ENCODE results near the gene NKD2.

The NKD2 gene

GRCh38 chr5:1014346-1014745 lies 5.7 kb downstream of the NKD2 start:
- H3K4me3 ChIP-seq (ENCODE audit: low read depth, low read length) = no peak overlapping the region
- TF ChIP-seq CTCF (IDR thresholded peaks at IDR 0.05; ENCODE audit: borderline replicate concordance, insufficient read depth, low read depth, low read length) = no peak

GRCh38 chr5:1014781-1015221 lies 6.2 kb downstream of the NKD2 start:
- H3K4me3 ChIP-seq (ENCODE audit: low read depth, low read length) = no peak overlapping the region
- TF ChIP-seq CTCF (IDR thresholded peaks at IDR 0.05; ENCODE audit: borderline replicate concordance, insufficient read depth, low read depth, low read length) = no peak

GRCh38 chr5:1015507-1015906 lies 6.9 kb downstream of the NKD2 start:
- H3K4me3 ChIP-seq (ENCODE audit: low read depth, low read length) = no peak overlapping the region
- no peak for TF ChIP-seq CTCF (IDR thresholded peaks at IDR 0.05; ENCODE audit: borderline replicate concordance, insufficient read depth, low read depth, low read length)

- no peak for TF ChIP-seq CTCF (IDR thresholded peaks at IDR 0.05; ENCODE audit: borderline replicate concordance, insufficient read depth, low read depth, low read length)
- no peak overlapping the region for H3K4me3 ChIP-seq (ENCODE audit: low read depth, low read length)
These were observed 7.4 kb downstream of the NKD2 start for GRCh38 chr5:1016036-1016435.

GRCh38 chr5:1016476-1016875 lies 7.9 kb downstream of the NKD2 start:
- no peak for TF ChIP-seq CTCF (IDR thresholded peaks at IDR 0.05; ENCODE audit: borderline replicate concordance, insufficient read depth, low read depth, low read length)
- H3K4me3 ChIP-seq (ENCODE audit: low read depth, low read length) = no peak overlapping the region

- TF ChIP-seq CTCF (IDR thresholded peaks at IDR 0.05; ENCODE audit: borderline replicate concordance, insufficient read depth, low read depth, low read length) = no peak
- H3K4me3 ChIP-seq (ENCODE audit: low read depth, low read length) = no peak overlapping the region
These were observed 8.5 kb downstream of the NKD2 start for GRCh38 chr5:1017056-1017455.

- no peak overlapping the region for H3K4me3 ChIP-seq (ENCODE audit: low read depth, low read length)
- TF ChIP-seq CTCF (IDR thresholded peaks at IDR 0.05; ENCODE audit: borderline replicate concordance, insufficient read depth, low read depth, low read length) = no peak
These were observed 9.3 kb downstream of the NKD2 start for GRCh38 chr5:1017691-1018455.

Data from GM12875 (cell line).